ENCODE measurements around the gene LTBP2.

Gene LTBP2

DNA sequence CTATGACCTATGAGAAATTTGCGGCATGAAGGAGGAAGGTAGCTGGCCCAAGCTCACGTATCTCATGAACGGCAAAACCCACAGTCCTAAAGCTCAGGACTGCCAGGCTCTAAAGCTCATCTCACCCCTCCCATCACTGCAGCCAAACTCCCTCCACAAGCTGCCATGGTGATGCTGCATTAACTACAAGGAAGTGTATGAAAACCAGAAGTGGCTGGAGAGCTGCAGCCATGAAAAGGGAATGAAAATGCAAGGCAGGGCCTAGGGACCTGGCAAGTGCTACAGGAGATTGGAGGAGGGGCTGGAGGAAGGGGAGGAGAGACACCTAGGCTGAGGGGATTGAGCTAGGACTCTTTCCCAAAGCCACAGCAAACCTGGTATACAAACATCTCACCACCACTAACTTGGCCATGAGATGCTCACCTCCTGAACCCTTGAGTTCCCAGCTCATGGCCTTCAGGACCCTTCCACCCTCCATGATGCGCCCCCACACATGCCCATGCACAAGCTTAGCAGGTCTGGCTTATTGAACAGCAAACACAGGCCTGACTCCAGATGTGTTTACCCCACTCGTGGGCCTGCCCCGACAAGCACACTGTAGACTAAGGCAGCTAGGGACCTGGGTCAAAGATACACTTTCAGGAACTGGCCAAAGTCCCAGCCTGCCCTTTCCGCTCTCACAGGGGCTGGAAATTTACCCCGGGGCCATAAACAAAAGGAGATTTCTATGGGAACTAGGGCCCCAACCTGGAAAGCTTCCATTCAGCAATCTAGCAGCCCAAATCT is 42.0 kb downstream of the LTBP2 start:
- no peak for DNase-seq

- DNase-seq = no peak
Measured at GRCh38 chr14:74569387-74569786, 42.6 kb downstream of the LTBP2 start.

DNA sequence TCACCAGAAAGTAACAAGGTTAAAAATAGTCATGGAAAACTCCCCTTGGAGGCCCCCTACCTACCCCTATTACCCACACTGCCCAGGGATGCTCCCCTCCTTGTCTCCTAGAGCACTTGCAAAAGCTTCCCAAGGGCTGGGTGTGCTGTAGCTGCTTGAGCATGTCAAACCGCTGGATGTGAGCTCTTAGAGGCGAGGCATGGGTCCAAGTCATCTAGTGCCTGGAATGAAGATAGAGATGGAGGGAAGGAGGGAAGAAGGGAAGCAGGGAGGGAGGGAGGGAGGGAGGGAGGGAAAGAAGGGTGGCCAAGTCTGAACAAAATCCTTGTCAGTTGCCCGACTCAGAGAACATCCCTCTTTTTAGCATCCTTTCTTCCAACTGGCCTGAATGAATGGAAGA is 43.1 kb downstream of the LTBP2 start:
- DNase-seq = no peak

- DNase-seq = no peak
Measured at GRCh38 chr14:74568380-74568649, 43.7 kb downstream of the LTBP2 start.

DNA sequence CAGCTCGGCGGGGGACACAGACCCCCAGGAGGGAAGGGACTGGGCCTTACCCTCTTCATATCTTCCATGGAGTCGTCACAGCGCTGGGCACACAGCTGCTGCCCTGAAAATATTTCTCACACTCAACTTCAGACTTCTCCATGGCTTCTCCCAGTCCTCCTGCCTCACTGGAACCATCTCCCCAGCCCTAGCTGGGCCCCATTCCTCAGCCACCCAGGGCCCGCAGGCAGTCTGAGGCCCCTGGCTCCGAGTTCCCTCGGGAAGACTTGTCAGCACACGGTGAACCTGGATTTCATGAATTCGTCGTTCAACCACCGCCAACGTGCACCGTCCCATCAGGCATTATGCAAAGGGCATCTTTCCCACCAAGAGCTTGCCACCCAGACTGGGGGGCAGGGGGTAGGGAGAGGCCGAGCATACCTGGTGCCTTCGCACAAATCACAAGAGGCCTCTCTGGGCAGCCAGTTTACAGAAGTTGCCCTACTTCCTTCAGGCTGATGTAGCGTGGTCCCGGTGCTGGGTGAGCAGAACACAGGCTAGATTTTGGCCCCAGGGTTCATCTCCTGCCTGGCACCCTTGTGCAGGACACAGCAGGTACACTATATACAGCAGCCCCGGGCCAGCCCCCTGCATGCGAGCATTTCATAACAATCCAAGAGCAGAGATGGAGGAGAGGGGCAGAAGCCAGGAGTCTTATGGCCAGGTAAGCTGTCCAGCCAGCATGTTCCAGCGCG is 44.2 kb downstream of the LTBP2 start:
- DNase-seq = no peak

- no peak for DNase-seq
Measured at GRCh38 chr14:74567219-74567618, 44.8 kb downstream of the LTBP2 start.

- DNase-seq = no peak
Measured at GRCh38 chr14:74566174-74567141, 45.6 kb downstream of the LTBP2 start.

GRCh38 chr14:74563586-74564159 is 48.4 kb downstream of the LTBP2 start:
- DNase-seq = peak; percentile 25

DNA sequence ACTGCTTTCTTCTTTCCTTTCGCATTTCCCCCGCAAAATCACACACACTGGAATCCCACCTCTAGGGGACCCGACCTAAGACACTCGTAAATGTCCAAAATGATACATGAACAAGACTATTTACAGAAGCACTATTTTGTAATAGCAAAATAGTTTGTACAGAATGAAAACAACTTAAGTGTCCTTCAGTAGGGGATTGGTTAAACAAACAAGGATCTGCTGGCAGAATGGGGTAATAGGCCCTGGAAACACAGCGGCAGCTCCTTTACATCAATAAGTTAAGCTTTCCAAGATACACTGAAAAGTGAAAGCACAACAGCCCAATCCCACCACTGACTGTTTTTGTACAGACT is 48.8 kb downstream of the LTBP2 start:
- peak; percentile 29 for DNase-seq

GRCh38 chr14:74562515-74563232 is 49.4 kb downstream of the LTBP2 start:
- no peak for DNase-seq

- DNase-seq = no peak
Measured at GRCh38 chr14:74558655-74559054, 53.4 kb downstream of the LTBP2 start.

- no peak for DNase-seq
Measured at GRCh38 chr14:74557691-74558090, 54.3 kb downstream of the LTBP2 start.

- no peak for DNase-seq
Measured at GRCh38 chr14:74555476-74556050, 56.5 kb downstream of the LTBP2 start.

GRCh38 chr14:74554742-74555362 is 57.2 kb downstream of the LTBP2 start:
- DNase-seq = no peak

- DNase-seq = no peak
Measured at GRCh38 chr14:74552623-74553022, 59.4 kb downstream of the LTBP2 start.

DNA sequence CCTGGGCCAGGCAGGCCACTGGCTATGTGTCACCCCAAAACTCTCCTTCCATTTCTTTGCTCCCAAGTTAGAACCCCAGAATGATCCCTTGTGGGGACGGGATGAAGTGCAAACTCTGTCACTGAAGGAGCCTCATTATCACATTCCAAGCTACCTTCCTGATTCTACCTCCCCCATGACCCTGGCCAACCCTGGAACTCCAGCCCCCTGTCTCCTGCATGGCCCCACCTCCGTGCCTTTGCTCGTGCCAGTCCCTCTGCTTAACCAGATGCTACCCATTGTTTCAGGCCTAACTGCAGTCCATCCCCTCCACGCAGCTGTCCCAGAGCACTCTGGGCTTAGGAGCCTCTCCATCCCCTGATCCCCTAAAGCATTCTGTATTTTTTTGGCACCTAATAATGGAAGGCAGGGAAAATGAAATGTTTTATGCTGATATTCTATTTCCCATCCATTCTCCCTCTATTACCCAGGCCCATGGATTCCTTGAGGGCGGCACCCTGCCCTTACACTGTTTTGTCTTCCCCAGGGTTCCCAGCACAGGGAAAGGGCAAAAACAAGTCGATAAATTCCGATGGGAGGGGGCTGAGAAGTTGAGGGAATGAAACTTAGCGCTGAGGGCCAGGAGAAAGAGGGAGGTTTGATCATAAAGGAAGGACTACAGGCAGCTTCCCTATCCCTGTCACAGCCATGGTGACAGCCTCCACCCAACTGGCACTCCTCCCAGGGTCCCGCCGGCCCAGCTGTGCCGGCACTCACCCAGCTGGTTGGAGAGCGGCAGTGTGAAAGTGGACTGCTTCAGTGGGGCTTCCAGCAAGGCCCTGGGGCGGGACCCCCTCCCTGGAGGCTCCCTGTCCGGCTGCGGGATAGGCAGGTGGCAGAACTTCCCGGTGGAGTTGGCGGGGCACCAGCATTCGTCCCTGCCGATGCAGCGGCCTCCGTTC is 60.3 kb downstream of the LTBP2 start:
- DNase-seq = peak; percentile 39

DNA sequence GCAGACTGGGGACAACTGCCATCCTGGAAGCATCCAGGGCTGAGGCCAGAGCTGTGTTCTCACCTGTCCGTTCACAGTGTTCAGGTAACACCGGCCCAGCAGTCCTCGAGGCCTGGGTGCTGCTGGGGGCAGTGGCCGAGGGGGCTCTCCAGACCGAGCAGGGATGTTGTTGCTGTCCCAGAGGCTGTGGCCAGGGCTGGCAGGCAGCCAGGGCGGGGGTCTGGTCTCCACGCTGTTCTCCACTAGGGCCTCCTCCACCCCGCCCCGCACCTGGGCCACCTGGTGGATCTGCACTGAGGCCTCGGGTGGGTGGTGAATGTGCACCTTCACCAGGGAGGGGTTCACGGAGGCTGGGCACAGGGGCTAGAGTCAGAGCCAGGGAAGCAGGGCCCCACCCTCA is 61.0 kb downstream of the LTBP2 start:
- DNase-seq = no peak

DNA sequence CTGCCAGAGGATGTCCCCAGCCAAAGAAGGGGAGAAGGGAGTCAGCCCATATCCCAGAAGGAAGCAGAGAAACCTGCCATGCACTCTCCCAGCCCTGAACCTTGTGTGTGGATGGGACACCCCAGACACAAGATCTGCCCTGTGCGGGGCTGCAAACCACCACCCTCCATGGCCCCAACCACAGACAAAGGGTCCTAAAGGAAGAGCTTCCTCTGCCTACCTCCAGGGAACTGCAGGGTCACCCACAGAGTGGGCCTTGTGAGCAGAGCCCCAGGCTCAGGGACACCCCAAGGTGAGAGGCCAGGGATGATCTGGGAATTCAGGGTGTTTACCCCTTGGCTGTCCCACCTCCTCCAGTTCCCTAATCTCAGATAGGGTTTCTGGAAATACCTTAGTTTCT is 62.0 kb downstream of the LTBP2 start:
- DNase-seq = no peak

DNA sequence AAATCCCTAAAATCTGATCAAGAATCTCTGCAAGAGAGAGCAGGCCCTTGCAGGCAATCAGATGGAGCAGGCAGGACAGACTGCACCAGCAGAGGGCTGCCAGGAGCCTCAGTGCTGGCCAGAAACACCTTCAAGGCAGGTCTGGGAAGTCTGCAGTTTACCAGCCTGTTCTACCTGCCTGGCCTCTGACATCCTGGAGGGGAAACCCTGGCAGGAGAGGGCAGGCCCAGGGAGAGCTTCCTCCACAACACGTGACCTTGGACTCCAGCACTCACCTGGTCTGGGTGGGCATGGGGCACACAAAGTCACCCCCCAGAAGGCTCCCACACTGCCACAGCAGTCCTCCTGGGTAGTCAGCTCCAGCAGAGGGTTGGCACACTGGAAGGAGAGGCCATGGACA is 62.4 kb downstream of the LTBP2 start:
- DNase-seq = no peak

DNA sequence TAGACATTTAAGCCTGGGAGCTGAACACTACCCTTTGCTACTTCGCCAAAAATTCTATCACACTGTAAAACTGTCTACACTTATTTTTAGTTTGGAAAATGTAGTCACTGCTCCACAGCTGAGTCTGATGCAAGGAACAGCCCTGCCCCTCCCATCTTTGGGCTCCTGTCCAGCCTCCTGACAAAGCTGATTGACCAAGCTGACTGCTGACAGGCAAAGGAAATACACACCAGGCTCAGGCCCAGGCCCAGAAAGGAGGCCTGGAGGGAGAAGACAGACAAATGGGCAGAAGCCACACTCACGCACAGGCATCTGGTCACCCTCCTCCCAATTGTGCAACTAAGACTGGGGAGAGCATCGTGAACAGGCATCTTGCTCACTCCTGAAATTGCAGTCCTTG is 63.2 kb downstream of the LTBP2 start:
- DNase-seq = no peak

All from eye (tissue), 1 donor.